WTC11 (cell line): Measurements from ENCODE around the gene CLIP1.

Source experiments
- CREM ChIP-seq: sonication (generic); formaldehyde crosslinking; IDR thresholded peaks from 2 replicates; pipeline ENCODE4 v1.8.1; 2022; ENCODE audit warnings: mild to moderate bottlenecking, missing genetic modification reagents, moderate library complexity
- ELF4 ChIP-seq: sonication (generic); formaldehyde crosslinking; IDR thresholded peaks from 2 replicates; pipeline ENCODE4 v1.8.1; 2022; ENCODE audit warnings: low read depth, mild to moderate bottlenecking, moderate library complexity, missing genetic modification reagents
- KAT7 ChIP-seq: sonication (generic); formaldehyde crosslinking; IDR thresholded peaks from 2 replicates; pipeline ENCODE4 v1.8.1; 2023; ENCODE audit warnings: missing genetic modification reagents, mild to moderate bottlenecking, borderline replicate concordance
- TF ChIP-seq, protein P1 (sequence below): fragments of 200-600 bp; IDR thresholded peaks from 2 replicates; pipeline ENCODE4 v1.8.0; 2022; ENCODE audit warnings: antibody characterized with exemption
- TF ChIP-seq, protein P2 (sequence below): sonication (generic); formaldehyde crosslinking; IDR thresholded peaks from 2 replicates; pipeline ENCODE4 v1.8.1; 2022; ENCODE audit warnings: low read depth, mild to moderate bottlenecking, moderate library complexity, missing genetic modification reagents, borderline replicate concordance
- TF ChIP-seq, protein P3 (sequence below): sonication (generic); formaldehyde crosslinking; IDR thresholded peaks from 2 replicates; pipeline ENCODE4 v1.8.0; 2022; ENCODE audit warnings: mild to moderate bottlenecking, missing genetic modification reagents

DNA sequence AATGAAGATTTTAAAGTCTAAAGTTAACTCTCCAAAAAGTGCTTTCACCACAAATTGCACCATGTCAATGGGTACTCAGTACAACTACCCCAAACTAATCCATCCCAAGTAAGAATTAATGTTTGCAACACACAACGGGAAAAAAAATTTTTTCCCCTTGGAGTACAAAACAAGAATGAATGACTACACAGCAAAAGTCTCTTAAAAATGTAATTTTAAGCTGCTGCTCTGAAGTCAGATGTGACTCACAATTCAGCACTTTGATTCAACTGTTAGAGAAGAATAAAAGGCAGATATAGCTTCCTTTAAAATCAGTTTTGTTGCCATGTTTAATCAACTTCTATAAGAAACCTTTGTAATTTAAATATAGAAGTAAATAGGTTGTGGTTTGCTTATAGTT is 113.7 kb downstream of the CLIP1 start:
- TF ChIP-seq, protein P1, sequence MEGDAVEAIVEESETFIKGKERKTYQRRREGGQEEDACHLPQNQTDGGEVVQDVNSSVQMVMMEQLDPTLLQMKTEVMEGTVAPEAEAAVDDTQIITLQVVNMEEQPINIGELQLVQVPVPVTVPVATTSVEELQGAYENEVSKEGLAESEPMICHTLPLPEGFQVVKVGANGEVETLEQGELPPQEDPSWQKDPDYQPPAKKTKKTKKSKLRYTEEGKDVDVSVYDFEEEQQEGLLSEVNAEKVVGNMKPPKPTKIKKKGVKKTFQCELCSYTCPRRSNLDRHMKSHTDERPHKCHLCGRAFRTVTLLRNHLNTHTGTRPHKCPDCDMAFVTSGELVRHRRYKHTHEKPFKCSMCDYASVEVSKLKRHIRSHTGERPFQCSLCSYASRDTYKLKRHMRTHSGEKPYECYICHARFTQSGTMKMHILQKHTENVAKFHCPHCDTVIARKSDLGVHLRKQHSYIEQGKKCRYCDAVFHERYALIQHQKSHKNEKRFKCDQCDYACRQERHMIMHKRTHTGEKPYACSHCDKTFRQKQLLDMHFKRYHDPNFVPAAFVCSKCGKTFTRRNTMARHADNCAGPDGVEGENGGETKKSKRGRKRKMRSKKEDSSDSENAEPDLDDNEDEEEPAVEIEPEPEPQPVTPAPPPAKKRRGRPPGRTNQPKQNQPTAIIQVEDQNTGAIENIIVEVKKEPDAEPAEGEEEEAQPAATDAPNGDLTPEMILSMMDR: no peak
- TF ChIP-seq, protein P2, sequence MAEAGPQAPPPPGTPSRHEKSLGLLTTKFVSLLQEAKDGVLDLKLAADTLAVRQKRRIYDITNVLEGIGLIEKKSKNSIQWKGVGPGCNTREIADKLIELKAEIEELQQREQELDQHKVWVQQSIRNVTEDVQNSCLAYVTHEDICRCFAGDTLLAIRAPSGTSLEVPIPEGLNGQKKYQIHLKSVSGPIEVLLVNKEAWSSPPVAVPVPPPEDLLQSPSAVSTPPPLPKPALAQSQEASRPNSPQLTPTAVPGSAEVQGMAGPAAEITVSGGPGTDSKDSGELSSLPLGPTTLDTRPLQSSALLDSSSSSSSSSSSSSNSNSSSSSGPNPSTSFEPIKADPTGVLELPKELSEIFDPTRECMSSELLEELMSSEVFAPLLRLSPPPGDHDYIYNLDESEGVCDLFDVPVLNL: no peak
- no peak for TF ChIP-seq KAT7 (CRISPR knock-in tag)
- TF ChIP-seq, protein P3, sequence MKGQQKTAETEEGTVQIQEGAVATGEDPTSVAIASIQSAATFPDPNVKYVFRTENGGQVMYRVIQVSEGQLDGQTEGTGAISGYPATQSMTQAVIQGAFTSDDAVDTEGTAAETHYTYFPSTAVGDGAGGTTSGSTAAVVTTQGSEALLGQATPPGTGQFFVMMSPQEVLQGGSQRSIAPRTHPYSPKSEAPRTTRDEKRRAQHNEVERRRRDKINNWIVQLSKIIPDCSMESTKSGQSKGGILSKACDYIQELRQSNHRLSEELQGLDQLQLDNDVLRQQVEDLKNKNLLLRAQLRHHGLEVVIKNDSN (CRISPR knock-in tag): no peak
- TF ChIP-seq ELF4 (CRISPR knock-in tag): no peak
- no peak for TF ChIP-seq CREM (CRISPR knock-in tag)
